ENCODE measurements around the gene PTPN22. TPM values are rescaled to one million over a fixed set of nuclear protein-coding genes. Genes with fewer than 3 reads are reported as not detected.

The PTPN22 gene
- total RNA-seq, 2 donors from 2014 or later = 3.7 to 5.9 TPM

DNA sequence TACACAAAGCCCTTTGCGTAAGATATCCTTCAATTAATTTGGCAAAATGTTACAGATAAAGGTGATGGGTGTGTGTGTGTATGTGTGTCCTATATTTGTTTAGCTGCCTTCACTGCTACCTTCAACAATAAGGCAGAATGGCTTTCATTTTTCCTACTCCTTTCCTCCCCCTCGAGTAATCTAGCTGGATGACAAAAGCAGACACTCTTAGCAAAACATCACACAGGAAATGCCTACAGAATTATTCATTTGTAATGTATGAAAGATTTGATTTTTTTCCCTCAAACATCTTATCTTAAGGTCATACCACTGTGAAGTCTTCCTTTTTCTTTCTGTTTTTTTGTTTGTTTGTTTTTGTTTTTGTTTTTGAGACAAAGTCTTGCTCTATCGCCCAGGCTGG lies 10.6 kb downstream of the PTPN22 start:
- Histone ChIP-seq H3K9ac (ENCODE audit: low read depth in 2 of 2, low read length in 2 of 2) (no peak overlapping the region), H3K27ac (no peak overlapping the region), H3K4me1 (no peaks in the 10 kb centered on the region), H3K9me3 (no peaks in the 10 kb centered on the region), H3K4me3 (no peak overlapping the region), H3K36me3 (no peaks in the 10 kb centered on the region), H3K27me3 (no peaks in the 10 kb centered on the region)
- intact Hi-C loops (cut with DNase I) = no loop called here
- TF ChIP-seq, protein P1, sequence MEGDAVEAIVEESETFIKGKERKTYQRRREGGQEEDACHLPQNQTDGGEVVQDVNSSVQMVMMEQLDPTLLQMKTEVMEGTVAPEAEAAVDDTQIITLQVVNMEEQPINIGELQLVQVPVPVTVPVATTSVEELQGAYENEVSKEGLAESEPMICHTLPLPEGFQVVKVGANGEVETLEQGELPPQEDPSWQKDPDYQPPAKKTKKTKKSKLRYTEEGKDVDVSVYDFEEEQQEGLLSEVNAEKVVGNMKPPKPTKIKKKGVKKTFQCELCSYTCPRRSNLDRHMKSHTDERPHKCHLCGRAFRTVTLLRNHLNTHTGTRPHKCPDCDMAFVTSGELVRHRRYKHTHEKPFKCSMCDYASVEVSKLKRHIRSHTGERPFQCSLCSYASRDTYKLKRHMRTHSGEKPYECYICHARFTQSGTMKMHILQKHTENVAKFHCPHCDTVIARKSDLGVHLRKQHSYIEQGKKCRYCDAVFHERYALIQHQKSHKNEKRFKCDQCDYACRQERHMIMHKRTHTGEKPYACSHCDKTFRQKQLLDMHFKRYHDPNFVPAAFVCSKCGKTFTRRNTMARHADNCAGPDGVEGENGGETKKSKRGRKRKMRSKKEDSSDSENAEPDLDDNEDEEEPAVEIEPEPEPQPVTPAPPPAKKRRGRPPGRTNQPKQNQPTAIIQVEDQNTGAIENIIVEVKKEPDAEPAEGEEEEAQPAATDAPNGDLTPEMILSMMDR (IDR thresholded peaks at IDR 0.05) = no peak
- DNase-seq = no peak

GRCh38 chr1:113859478-113860175 lies 11.9 kb downstream of the PTPN22 start:
- Histone ChIP-seq H3K9ac (ENCODE audit: low read depth in 2 of 2, low read length in 2 of 2) (no peak overlapping the region), H3K36me3 (no peaks in the 10 kb centered on the region), H3K4me3 (no peak overlapping the region), H3K27ac (no peak overlapping the region), H3K9me3 (no peaks in the 10 kb centered on the region), H3K27me3 (no peaks in the 10 kb centered on the region), H3K4me1 (no peaks in the 10 kb centered on the region)
- no peak for DNase-seq
- TF ChIP-seq, protein P1 (IDR thresholded peaks at IDR 0.05) = no peak
- intact Hi-C loops (cut with DNase I) = no loop called here

DNA sequence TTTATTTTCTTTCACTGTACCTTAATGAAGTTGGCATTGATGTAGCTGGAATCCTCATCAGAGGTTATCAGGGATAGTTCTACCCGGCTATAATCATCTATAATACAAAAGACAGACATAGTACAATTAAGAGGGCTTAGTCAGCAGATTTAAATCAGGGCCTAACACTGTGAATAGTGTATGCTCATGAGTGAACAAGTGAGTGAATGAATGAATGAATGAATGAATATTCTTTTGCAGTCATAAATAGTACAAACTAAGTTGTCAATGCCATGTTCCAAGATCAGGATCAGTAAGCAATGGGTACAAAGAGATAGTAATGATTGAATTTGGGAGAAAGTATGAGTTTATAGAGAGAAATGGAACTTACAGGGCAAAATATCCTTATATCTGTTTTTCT lies 12.5 kb downstream of the PTPN22 start:
- DNase-seq = no peak
- Histone ChIP-seq H3K9me3 (no peaks in the 10 kb centered on the region), H3K9ac (ENCODE audit: low read depth in 2 of 2, low read length in 2 of 2) (no peak overlapping the region), H3K4me1 (no peaks in the 10 kb centered on the region), H3K4me3 (no peak overlapping the region), H3K27ac (no peak overlapping the region), H3K27me3 (no peaks in the 10 kb centered on the region), H3K36me3 (no peaks in the 10 kb centered on the region)
- intact Hi-C loops (cut with DNase I) = no loop called here
- TF ChIP-seq, protein P1 (IDR thresholded peaks at IDR 0.05) = no peak

GRCh38 chr1:113858418-113858817 lies 13.1 kb downstream of the PTPN22 start:
- Histone ChIP-seq H3K9me3 (no peaks in the 10 kb centered on the region), H3K4me1 (no peaks in the 10 kb centered on the region), H3K27me3 (no peaks in the 10 kb centered on the region), H3K9ac (ENCODE audit: low read depth in 2 of 2, low read length in 2 of 2) (no peak overlapping the region), H3K4me3 (no peak overlapping the region), H3K27ac (no peak overlapping the region), H3K36me3 (no peaks in the 10 kb centered on the region)
- TF ChIP-seq, protein P1 (IDR thresholded peaks at IDR 0.05) = no peak
- no peak for DNase-seq
- intact Hi-C loops (cut with DNase I) = no loop called here

DNA sequence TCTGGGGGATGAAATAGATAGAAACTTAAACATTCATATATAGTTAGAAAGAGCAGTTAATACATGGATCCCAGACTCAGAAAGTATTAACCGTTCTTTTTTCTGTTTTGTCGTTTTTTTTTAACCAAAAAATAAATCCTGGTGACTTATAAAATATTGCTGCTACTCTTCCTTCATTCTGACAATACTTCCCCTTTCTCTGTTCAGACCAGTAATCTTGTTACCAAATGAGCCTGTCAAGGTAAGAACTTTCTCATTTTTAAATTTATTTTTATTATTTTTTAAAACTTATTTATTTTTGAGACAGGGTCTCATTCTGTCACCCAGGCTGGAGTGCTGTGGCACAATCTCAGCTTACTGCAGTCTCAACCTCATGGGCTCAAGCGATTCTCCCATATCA lies 13.7 kb downstream of the PTPN22 start:
- Histone ChIP-seq H3K27ac (no peak overlapping the region), H3K9me3 (no peaks in the 10 kb centered on the region), H3K4me1 (no peaks in the 10 kb centered on the region), H3K9ac (ENCODE audit: low read depth in 2 of 2, low read length in 2 of 2) (no peak overlapping the region), H3K36me3 (no peaks in the 10 kb centered on the region), H3K27me3 (no peaks in the 10 kb centered on the region), H3K4me3 (no peak overlapping the region)
- intact Hi-C loops (cut with DNase I) = no loop called here
- DNase-seq = no peak
- TF ChIP-seq, protein P1 (IDR thresholded peaks at IDR 0.05) = no peak

Data from colonic mucosa (tissue), 4 donors.